Activated naive CD4-positive, alpha-beta T cell treated with Interleukin-2 at 50 U/mL for 16 hours (primary cell): Measurements from ENCODE around the gene UBE2J2.
A peak's percentile ranks its signal among the peaks of the same experiment; 100 is the strongest.

Experiments
- DNase-seq: peaks from one replicate; pipeline ENCODE4 v3.0.0-alpha.2; 2020

Gene UBE2J2

DNA sequence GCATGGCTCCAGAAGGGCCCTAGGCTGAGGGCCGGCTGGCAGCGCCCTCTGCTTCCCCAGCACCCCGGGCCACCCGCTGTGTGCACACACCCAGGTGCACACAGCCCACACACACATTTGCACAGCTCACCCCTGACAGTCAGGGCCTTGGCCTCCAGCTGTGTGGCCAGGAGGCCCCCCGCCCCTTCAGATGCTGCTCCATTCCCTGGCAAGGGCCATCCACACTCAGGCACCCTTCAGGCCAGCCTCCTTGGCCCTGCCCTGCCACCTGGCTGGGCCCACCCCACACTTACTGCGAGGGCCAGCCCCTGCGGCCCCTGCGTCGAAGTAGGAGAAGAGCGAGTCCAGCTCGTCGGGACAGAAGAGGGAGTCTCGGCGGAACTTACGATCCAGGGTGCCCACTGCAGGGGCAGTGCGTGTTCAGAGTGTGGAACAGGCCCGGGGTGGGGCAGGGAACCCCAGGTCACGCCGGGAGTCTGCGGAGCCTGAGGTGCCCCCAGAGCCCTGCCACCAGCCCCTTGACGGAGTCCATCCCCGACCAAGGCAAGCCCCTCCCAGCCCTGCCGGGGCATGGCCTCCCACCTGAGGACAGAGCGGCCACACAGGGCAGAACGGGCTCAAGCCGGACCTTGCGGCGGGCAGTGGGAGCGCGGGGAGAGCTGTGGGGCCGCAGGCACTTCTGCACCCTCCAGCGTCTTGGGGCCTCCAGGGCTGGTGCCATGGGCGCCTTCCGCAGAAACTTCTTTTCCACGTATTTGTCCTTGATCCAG is 21.7 kb upstream of the UBE2J2 start:
- DNase-seq = no peak

DNA sequence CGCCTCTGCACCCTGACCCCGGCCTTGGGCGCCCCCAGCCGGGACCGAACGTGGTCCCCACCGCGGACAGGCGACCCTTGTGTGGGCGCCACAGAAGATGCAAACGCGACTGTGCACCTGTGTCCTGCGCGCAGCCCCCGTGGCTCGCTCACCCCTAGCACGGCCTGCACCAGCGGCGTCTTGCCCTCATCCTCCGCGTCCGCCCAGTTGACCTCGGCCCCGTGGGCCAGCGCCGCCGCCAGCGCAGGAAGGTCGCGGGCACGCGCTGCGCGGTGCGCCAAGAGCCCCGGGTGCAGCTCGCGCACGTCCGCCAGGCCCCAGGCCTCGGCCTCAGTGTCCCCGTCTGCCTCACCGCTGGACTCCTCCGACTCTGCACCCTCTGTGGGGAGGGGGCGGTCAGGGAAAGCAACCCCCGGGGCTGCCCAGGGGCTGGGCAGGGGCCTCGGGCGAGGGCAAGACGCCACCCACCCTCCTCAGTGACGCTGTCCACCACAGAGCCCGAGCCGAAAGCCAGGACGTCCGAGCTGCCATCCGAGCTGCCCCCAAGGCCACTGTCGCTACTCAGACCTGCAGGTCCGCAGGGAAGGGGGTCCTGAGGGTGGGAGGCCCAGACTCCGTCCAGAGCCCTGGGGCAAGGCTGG is 20.7 kb upstream of the UBE2J2 start:
- no peak for DNase-seq

DNA sequence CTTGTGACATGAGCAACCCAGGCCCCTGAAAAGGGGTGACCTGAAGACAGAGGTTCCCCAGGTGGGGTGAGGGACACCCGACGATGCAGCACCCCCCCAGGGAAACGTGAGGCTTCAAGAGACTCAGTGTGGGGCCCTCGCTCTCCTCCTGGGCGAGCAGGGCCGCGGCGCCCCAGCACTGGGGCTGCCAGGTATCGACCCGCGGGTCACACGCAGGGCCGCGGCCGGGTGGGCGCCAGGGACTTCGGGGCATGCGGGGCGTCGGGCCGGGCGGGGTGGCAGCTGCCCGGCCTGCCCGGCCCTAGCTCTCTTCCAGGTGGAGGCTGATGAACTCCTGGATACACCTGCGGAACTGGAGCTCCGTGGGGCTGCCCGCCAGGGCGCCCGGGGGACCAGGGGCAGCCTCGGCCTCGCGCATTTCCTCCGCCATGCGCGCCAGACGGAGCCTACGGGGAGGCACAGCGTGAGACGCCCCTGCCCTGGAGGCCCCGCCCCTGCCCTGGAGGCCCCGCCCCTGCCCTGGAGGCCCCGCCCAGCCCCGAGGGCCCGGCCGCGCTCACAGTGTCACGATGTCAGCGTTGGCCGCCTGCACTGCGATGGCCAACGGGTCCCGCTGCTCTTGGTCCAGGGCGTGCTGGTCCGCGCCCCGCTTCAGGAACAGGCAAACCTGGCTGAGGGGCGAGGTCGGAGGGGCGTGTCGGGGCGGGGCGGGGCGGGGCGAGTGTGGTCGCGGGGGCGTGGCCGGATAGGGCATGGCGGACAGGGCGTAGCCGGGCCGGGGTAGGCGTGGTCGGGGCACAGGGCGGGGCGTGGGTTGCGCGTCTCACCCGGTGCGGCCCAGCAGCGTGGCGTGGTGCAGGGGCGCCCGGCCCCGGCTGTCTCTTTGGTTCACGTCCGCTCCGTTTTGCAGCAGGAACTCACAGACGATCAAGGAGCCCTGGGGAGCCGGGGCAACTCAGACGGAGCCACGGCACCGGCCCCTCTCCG is 19.9 kb upstream of the UBE2J2 start:
- no peak for DNase-seq

DNA sequence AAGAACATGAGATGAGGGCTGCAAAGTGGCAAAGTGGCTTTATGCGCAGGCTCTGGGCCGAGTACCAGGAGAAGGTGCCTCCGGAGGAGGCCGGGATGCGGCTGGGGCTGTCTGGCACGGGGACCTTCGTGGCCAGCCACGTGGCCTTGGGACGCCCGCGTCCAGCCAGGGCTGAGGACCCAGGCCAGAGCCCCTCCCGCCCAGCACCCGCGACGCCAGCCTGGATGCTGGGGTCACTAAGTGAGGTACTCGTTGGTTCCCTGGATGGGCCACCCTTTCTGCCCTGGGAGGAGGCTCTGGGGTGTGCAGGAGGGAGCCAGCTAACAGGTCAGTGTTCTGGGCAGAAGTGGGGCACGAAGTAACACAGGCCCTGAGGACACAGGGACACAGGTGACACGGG is 19.2 kb upstream of the UBE2J2 start:
- DNase-seq = no peak

DNA sequence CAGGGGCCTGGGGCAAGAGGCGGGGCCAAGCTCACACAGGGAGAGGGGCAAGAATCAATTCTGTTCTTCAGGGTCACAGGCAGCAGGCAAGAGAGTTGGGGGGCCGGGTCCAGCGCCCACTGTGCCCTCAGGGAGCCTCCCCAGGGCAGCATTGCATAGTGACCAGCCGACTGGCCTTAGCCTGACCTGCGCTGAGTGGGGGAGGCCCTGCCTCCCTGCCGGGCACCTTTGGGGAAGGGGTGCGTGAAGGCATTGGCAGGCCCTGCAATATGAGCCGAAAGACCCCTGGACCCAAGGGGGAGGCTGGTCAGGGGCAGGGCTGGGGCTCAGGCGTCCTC is 18.8 kb upstream of the UBE2J2 start:
- no peak for DNase-seq

DNA sequence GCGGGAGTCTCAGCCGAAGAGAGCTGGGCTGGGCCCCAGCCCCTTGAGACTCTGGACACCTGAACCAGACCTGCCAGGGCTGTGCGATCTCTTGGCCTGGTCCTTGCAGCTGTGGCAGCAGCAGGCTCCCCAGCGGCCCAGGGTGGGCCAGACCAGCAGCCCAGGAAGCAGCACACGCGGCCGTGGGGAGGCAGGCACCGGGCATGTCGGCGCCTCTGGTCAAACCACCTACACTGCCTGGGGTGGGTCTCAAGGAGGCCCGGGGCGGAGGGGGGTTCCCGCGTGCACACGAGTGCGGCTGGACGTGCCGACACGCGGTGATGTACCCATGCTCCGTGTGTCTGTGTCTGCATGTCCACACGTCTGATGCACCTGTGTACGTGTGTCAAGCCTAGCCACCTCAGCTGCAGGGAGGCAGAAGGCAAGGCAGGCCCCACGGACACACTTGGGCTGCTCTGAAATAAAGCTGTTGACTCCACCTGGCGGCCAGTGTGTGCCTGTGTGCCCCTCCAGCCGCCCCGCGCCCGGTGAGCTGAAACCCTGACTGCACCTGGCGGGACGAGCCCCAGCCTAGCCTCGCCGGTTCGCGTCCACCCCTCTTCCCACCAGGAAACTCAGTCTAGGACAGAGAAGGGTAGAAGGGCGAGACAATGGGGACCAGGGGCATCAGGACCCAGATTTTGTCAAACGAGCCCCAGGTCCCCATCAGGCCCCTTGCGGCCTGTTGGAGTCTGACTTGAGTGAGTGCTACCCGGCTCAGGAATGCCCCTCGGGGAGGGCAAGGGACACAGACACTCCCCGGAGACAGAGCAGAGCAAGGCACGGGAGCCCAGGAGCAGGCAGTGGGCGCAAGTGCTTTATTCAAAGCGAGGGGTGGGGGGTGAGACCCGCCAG is 18.1 kb upstream of the UBE2J2 start:
- DNase-seq = peak; percentile 73

DNA sequence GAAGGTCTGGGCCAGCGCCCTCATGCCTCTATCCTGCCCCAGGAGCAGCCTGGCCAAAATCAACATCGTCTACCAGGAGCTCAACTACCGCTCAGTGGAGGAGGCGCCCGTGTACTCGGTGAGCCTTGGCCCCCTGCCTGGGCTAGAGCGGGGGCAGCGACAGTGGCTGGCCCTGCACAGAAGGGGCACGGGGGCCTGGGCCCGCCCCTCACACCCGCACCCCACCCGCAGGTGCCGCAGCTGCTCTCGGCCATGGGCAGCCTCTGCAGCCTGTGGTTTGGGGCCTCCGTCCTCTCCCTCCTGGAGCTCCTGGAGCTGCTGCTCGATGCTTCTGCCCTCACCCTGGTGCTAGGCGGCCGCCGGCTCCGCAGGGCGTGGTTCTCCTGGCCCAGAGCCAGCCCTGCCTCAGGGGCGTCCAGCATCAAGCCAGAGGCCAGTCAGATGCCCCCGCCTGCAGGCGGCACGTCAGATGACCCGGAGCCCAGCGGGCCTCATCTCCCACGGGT is 17.4 kb upstream of the UBE2J2 start:
- DNase-seq = no peak

DNA sequence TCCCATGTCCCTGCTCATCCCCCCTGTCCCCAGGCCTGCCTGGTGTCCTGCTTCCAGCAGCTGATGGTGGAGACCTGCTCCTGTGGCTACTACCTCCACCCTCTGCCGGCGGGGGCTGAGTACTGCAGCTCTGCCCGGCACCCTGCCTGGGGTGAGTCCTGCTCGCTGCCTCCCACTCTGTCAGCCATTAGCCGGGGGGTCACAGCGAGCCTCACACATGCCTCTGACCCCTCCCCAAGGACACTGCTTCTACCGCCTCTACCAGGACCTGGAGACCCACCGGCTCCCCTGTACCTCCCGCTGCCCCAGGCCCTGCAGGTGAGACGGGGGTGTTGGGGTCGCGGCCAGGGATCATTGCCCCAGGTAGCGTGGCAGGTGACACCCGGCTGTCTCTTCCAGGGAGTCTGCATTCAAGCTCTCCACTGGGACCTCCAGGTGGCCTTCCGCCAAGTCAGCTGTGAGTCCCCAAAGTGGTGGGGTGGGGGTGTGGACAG is 16.6 kb upstream of the UBE2J2 start:
- peak; percentile 70 for DNase-seq

DNA sequence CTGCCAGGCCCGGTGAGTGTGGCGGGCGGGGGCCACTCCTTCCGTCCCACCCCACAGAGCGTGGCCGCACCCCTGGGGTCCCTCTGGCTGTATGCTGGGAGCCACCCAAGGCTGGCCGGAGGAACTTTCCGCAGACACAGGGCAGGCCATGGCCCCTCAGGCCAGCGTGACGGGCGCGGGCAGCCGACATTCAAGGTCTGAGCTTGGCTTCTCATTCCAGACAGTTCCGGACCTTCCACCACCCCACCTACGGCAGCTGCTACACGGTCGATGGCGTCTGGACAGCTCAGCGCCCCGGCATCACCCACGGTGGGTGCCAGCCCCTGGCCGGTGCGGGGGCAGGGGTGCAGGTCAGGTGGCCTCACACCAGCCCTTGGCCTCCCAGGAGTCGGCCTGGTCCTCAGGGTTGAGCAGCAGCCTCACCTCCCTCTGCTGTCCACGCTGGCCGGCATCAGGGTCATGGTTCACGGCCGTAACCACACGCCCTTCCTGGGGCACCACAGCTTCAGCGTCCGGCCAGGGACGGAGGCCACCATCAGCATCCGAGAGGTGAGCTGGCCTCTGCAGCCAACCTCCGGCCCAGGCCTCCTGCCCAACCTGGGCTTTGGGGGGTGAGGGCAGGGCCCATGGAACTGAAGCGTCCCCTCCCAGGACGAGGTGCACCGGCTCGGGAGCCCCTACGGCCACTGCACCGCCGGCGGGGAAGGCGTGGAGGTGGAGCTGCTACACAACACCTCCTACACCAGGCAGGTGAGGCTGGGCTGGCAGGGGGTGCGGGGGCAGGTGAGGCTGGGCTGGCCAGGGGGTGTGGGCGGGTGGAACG is 13.8 kb upstream of the UBE2J2 start:
- no peak for DNase-seq

DNA sequence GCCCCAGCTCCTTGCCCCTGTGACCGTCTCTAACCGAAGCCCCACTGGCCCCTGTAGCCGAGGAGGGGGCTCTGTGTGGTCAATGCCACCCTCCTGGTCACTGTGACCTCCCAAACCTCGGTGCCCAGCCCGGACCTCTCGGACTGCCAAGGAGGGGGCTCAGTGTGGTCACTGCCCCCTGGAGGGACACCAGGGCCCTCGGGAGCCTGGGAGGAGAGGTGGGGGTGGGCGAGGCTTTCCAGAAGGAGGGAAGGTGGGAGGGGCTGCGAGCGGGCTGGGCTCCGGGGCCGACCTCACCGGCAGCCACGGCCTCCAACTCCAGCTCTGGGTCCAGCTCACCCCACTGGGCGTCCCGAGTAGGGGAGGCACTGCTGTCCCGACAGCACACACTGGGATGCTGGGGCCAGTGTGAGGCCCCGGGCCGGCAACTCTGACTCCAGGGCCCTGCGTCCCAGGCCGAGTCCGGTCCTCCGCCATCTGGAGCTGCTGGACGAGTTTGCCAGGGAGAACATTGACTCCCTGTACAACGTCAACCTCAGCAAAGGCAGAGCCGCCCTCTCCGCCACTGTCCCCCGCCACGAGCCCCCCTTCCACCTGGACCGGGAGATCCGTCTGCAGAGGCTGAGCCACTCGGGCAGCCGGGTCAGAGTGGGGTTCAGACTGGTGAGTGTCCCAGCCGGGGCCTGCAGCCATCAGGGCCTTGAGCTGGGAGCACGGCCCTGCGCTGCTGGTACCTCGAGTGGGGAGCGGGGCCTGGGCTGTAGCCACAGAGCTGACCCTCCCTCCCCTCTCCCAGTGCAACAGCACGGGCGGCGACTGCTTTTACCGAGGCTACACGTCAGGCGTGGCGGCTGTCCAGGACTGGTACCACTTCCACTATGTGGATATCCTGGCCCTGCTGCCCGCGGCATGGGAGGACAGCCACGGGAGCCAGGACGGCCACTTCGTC is 12.9 kb upstream of the UBE2J2 start:
- no peak for DNase-seq

DNA sequence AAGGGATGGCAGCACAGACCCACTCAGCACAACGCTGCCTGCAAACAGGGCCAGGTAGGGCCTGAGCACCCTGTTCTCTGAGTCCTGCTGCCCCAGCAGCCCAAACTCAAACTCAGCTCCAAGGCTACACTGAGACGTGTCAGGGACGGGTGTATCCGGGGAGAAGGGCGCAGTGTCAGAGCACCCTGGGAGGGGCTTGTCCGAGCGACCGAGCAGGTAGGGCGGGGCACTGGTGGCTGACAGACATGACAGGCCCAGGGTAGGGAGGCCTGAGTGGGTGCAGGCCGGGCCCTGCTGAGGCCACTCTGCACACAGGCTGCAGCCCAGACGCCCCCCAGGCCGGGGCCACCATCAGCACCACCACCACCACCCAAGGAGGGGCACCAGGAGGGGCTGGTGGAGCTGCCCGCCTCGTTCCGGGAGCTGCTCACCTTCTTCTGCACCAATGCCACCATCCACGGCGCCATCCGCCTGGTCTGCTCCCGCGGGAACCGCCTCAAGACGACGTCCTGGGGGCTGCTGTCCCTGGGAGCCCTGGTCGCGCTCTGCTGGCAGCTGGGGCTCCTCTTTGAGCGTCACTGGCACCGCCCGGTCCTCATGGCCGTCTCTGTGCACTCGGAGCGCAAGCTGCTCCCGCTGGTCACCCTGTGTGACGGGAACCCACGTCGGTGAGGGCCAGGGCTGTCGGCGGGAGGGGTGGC is 12.1 kb upstream of the UBE2J2 start:
- DNase-seq = no peak

DNA sequence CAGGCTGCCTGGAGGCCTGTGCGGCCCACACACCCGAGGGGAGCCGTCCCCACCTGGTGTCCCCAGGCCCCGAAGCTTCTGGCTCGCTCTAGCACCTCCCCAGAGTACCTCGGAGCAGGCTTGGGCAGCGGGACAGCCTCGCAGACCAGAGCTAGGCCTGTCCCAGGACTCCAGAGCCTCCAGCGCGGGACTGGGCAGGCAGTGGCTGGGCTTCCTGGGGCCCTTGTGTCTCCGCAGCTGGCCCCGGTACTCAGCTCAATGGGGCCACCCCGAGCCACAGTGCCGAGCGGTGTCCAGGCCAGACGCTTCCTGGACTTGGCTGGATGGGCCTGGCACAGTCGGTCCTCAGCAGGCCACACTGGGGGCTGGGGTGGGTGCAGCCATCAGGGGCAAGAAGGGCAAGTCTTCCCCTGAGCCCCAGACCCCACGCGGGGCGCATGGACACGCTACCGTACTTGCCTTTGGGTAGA is 11.5 kb upstream of the UBE2J2 start:
- DNase-seq = no peak

DNA sequence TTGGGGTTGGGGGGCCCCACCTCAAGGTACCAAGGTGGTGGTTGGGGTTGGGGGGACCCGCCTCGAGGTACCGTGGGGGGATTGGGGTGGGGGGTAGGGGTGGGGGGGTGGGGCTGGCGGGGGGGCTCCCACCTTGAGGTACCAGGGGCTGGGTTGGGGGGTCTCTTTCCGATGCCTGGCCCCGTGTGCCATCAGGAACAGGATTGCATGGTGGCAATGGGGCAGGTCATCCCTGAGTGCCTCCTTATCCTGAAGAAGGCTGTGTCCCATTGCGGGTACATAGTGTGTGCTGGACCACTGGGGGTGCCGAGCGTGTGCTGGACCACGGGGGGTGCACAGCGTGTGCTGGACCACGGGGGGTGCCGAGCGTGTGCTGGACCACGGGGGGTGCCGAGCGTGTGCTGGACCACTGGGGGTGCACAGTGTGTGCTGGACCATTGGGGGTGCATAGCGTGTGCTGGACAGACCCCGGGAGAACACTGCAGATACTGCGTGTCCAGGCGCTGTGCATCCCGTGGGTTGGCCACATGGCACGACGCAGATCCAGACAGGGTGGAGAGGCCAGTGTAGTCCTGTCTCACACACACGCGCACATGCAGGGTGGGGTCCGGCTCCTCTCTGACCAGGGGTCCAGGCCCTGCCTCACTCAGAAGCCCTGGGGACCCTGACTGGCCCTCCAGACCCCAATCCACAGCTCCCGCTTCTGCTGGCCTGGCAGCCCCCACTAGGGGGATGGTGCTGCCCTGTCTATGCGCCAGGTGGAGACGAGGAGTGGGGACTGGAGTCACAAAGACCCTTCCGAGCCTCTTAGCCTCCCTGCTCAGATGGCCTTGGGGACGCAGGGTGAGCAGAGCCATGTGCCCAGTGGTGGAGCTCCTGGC is 10.8 kb upstream of the UBE2J2 start:
- no peak for DNase-seq

DNA sequence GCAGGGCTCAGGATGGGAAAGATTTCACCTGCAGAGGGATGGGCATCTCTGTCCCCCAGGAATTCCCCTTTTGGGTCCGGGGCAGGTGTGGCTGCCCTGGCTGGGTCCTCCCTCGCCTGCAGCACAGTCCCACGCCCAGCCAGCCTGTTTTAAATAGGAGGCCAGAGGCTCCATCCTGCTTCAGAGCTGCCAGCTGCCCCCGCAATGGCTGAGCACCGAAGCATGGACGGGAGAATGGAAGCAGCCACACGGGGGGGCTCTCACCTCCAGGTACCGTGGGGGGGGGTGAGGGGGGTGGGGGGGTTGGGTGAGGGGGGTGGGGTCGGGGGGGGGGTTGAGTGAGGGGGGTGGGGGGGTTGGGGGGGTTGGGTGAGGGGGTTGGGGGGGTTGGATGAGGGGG is 10.2 kb upstream of the UBE2J2 start:
- no peak for DNase-seq

DNA sequence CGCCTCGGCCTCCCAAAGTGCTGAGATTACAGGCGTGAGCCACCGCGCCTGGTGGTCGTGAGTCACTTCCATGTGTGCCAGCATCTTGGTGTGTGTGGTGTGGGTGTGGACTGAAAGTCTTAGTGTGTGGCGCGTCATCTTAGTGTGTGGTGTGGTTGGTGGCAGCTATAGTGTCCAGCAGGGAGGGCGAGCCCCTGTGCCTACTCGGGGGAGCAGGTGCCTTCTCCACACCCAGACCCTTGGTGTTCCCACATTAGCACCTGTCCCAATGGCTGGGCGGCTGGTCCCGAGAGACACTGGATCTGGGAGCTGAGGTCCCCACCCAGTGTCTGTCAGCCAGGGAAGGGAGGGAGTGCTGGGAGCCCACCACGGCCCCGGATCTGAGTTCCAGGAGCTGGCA is 9.3 kb upstream of the UBE2J2 start:
- DNase-seq = peak; percentile 16

DNA sequence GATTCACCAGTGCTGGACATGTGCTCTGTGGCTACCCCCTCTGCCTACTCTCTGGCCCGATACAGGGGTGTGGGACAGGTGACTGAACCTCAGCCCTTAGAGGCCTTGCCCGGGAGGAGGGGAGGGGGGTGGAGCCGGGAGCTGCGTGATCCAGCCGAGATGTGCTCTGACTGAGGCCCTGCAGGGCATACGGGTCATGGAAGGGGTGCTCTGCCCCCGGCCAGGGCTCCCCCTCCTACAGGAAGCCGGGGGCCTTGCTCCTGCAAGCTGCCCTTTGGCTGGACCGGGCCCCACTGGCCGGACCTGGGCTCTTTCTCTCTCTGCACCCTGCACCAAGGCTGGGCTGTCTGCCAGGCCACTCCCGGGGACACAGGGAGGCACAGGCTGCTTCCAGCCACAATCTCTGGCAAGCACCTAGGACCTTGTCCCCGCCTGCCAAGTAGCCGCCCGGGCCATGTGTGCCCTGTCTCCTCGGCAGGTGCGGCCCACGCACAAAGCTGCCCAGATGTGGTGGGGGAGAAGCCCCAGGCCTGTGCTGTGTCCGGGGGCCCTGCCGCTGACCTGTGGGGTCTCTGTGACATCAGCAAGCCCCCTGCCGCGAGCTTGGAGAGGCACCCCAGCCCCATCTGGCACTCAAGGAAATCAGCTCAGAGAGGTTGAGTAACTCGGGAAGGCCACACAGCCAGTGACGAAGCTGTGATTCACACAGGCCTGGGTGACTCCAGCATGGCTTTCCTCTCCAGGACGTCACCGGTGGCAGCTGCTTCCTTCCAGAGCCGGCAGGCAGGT is 8.1 kb upstream of the UBE2J2 start:
- DNase-seq = no peak

DNA sequence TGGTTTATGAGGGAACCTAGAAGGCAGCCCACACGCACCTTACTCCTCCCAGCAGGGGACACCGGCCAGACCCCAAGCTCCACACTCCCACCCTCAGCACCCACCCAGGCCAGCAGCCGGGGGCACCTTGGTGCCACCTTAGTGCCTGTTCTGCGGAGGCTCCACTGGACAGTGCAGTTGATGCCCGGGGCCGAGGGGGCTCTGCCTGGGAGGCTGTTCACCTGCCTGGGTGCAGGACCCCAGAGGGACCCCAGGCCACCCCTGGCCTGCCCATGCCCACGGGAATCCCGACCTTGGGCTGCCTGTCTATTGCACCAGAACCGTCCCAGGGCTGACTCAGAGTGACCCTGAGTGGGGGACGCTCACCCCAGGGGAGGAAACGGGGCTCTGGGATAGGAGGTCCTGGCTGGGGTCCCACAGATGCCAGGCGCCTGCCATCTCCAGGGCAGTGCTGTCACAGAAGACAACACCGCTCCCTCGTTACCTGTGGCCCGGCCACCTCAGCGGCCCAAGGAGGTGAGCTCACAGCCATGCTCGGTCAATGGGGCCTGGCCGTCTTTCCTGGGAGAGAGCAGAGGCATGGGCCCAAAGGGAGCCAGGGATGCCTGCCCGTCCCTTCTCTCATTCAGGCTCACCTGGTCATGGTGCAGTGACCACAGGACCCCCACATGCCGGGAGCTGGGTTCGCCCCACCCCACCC is 7.3 kb upstream of the UBE2J2 start:
- DNase-seq = no peak
